Thoracic aorta (tissue), 2 donors: ENCODE data around the gene EFL1. TPM values are rescaled to one million over a fixed set of nuclear protein-coding genes. Genes with fewer than 3 reads are reported as not detected.
"Not testable (repeated sequence)": the region's sequence is repeated elsewhere in the genome, so short reads cannot be mapped to it uniquely, and the experiment has no call there.

Experiments used
- ATAC-seq: fragments of 150-250 bp; one replicate; pipeline ENCODE4 v1.8.0; 2017; ENCODE audit warnings: low read depth; ENCODE audit not compliant: insufficient number of reproducible peaks, low FRiP score
- DNase-seq: peaks from one replicate; pipeline ENCODE4 v3.0.0-alpha.2; 2020; ENCODE audit warnings: low spot score
- H3K27ac ChIP-seq, 2 donors: fragments of 200-600 bp; sonication (generic); 1 replicate in 1 of 2; 2 replicates in 1 of 2; pipeline ENCODE4 v1.5.1; 2016; ENCODE audit warnings: mild to moderate bottlenecking in 2 of 2, moderate library complexity in 2 of 2
- H3K27me3 ChIP-seq: fragments of 200-600 bp; sonication (generic); replicated peaks from 2 replicates; pipeline ENCODE4 v1.6.0; 2016; ENCODE audit warnings: mild to moderate bottlenecking; ENCODE audit not compliant: insufficient read depth
- H3K36me3 ChIP-seq: fragments of 200-600 bp; sonication (generic); one replicate; pipeline ENCODE4 v1.5.1; 2016
- H3K4me1 ChIP-seq, 2 donors: fragments of 200-600 bp; sonication (generic); 1 replicate in 1 of 2; 2 replicates in 1 of 2; pipeline versions ENCODE4 v1.5.1 to v1.6.0; 2016; ENCODE audit warnings: low read depth in 2 of 2, mild to moderate bottlenecking in 1 of 2; ENCODE audit not compliant: control insufficient read depth in 1 of 2
- H3K4me3 ChIP-seq: fragments of 200-600 bp; sonication (generic); 2 replicates; pipeline ENCODE4 v1.5.1; 2016; ENCODE audit warnings: mild to moderate bottlenecking
- H3K9me3 ChIP-seq: fragments of 200-600 bp; sonication (generic); 2 replicates; pipeline ENCODE4 v1.5.1; 2016
- total RNA-seq, 2 donors: library from RNA; depleted of rRNA; stranded (reverse); fragments of >200 nt; gene quantifications; one replicate each; pipeline versions ENCODE4 v1.1.0 to v1.2.3, GENCODE V29; 2016
- TF ChIP-seq, protein P1 (sequence below): fragments of 200-600 bp; sonication (generic); IDR thresholded peaks from one replicate; pipeline ENCODE4 v1.5.1; 2019; ENCODE audit warnings: antibody characterized with exemption

EFL1 gene
- total RNA-seq, 2 donors from 2014 or later, result 9.2 to 20.2 TPM

DNA sequence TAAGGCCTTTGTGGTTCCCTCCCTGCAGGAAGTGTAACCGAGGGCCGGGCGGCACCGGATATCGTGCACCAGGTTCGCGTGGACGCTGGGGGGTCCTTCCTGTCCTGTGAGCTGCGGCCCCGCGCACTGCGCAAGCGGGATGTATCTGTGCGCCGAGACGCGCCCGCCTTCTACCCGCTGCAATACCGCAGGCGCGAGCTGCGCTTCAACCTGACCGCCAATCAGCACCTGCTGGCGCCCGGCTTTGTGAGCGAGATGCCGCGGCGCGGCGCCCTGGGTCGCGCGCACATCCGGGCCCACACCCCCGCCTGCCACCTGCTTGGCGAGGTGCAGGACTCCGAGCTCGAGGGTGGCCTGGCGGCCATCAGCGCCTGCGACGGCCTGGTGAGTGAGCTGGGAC is 36.0 kb upstream of the EFL1 start:
- H3K9me3 ChIP-seq, result no peaks in the 10 kb centered on the region
- H3K27ac ChIP-seq, result no peak overlapping the region
- no peaks in the 10 kb centered on the region for H3K27me3 ChIP-seq
- TF ChIP-seq, protein P1, sequence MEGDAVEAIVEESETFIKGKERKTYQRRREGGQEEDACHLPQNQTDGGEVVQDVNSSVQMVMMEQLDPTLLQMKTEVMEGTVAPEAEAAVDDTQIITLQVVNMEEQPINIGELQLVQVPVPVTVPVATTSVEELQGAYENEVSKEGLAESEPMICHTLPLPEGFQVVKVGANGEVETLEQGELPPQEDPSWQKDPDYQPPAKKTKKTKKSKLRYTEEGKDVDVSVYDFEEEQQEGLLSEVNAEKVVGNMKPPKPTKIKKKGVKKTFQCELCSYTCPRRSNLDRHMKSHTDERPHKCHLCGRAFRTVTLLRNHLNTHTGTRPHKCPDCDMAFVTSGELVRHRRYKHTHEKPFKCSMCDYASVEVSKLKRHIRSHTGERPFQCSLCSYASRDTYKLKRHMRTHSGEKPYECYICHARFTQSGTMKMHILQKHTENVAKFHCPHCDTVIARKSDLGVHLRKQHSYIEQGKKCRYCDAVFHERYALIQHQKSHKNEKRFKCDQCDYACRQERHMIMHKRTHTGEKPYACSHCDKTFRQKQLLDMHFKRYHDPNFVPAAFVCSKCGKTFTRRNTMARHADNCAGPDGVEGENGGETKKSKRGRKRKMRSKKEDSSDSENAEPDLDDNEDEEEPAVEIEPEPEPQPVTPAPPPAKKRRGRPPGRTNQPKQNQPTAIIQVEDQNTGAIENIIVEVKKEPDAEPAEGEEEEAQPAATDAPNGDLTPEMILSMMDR, result no peak
- no peak overlapping the region for H3K4me3 ChIP-seq
- DNase-seq, result no peak
- no peaks in the 10 kb centered on the region for H3K36me3 ChIP-seq
- H3K4me1 ChIP-seq, result no peaks in the 10 kb centered on the region
- no peak for ATAC-seq

DNA sequence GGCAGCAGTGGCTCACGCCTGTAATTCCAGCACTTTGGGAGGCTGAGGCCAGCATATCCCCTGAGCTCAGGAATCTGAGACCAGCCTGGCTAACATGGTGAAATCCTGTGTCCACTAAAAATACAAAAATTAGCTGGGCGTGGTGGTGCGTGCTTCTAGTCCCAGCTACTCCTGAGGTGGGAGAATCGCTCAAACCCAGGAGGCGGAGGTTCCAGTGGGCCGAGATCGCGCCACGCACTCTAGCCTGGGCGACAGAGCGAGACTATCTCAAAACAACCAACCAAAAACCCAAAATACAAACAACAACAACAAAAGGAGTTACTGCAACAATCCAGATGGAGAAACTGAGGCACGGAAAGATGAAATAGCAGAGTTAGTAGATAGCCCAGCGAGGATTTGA is 35.5 kb upstream of the EFL1 start:
- H3K27me3 ChIP-seq, result no peaks in the 10 kb centered on the region
- ATAC-seq (no peak), DNase-seq (no peak)
- no peaks in the 10 kb centered on the region for H3K36me3 ChIP-seq
- no peak overlapping the region for H3K27ac ChIP-seq
- H3K4me3 ChIP-seq, result no peak overlapping the region
- TF ChIP-seq, protein P1, result no peak
- H3K4me1 ChIP-seq, result no peaks in the 10 kb centered on the region
- no peaks in the 10 kb centered on the region for H3K9me3 ChIP-seq

DNA sequence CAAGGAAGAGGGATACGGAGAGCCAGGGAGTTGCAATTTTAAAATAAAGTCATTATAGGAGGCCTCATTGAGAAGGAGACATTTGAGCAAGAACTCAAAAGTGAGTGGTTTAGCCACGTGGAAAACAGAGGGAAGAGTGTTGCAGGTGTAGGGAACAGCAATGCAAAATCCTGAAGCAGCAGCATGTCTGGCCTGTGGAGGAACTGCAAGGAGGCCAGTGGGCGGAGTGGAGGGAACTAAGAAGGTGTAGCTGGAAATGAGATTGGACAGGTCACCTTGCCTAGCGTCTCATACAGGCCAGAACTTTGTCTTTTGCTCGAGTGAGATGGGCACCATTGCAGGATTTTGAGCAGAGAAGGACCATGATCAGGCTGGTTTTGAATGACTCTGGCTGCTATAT is 35.0 kb upstream of the EFL1 start:
- H3K27ac ChIP-seq, result no peak overlapping the region
- TF ChIP-seq, protein P1, result no peak
- ATAC-seq (no peak), DNase-seq (no peak)
- H3K4me3 ChIP-seq, result no peak overlapping the region
- no peaks in the 10 kb centered on the region for H3K27me3 ChIP-seq
- H3K4me1 ChIP-seq, result no peaks in the 10 kb centered on the region
- H3K36me3 ChIP-seq, result no peaks in the 10 kb centered on the region
- H3K9me3 ChIP-seq, result no peaks in the 10 kb centered on the region

DNA sequence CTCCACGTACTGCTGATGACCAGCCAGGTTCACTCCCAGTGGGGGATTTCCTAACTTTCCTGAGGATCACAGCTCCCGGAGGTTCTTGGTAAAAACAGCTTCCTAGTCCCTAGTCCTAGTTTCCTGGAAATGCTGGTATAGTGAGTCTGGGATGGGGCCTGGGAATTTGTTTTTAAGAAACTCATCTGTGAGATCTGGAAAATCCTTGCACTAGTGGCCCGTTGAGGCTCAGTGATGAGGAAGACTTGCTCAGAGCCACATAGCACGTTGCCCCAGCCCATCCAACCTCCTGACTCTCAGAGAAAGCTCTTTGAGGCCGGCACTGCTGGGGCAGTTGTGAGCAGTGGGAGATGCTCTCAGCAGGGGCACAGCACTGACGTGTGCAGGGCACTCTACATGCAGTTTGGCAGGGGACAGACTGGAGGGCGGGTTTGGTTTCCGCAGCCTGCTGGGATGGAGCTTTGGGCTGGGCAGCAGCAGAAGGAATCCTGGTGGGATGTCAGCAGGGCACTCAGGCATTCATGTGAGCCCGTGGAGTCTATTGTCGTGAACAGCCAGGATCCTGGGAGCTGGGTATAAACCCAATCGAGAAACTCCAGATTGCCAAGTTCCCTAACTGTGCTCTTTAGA is 31.6 kb upstream of the EFL1 start:
- no peak for ATAC-seq
- no peaks in the 10 kb centered on the region for H3K9me3 ChIP-seq
- H3K4me3 ChIP-seq, result no peak overlapping the region
- no peaks in the 10 kb centered on the region for H3K27me3 ChIP-seq
- TF ChIP-seq, protein P1, result no peak
- no peaks in the 10 kb centered on the region for H3K36me3 ChIP-seq
- no peak for DNase-seq
- no peaks in the 10 kb centered on the region for H3K4me1 ChIP-seq
- H3K27ac ChIP-seq, result no peak overlapping the region

DNA sequence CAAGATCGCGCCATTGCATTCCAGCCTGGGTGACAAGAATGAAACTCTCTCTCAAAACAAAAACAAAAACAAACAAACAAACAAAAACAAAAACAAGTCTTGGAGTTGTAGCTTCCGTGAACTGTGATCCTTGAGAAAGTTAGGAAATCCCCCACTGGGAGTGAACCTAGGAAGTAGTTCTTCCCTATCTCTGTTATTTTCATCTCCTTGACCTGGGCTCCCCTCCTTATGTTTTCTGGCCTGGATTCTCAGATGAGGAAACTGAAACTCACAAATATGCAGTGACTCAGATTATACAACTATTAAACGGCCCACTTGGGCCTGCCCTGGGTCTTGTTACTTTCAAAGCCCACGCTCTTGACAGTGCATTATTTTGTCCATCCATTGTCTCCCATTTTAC is 29.7 kb upstream of the EFL1 start:
- H3K27me3 ChIP-seq, result no peaks in the 10 kb centered on the region

DNA sequence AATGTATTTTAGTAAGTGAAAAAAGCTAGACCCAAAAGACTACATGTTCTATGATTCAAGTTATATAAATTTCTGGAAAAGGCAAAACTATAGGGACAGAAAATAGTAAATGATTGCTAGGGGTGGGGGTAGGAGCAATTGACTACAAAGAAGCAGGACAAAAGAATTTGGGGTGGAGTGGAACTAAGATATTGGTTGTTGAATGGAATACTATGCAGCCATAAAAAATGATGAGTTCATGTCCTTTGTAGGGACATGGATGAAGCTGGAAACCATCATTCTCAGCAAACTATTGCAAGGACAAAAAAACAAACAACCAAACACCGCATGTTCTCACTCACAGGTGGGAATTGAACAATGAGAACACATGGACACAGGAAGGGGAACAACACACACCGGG is 25.7 kb upstream of the EFL1 start:
- not testable (repeated sequence) for ATAC-seq, H3K9me3 ChIP-seq, DNase-seq, H3K4me3 ChIP-seq, H3K36me3 ChIP-seq, H3K4me1 ChIP-seq, H3K27me3 ChIP-seq, H3K27ac ChIP-seq

More for the DNA sequence above, 29.7 kb upstream of the EFL1 start:
- Histone ChIP-seq H3K36me3 (no peaks in the 10 kb centered on the region), H3K27ac (no peak overlapping the region), H3K4me1 (no peaks in the 10 kb centered on the region), H3K9me3 (no peaks in the 10 kb centered on the region), H3K4me3 (no peak overlapping the region)
- TF ChIP-seq, protein P1, result no peak
- DNase-seq (no peak), ATAC-seq (no peak)

DNA sequence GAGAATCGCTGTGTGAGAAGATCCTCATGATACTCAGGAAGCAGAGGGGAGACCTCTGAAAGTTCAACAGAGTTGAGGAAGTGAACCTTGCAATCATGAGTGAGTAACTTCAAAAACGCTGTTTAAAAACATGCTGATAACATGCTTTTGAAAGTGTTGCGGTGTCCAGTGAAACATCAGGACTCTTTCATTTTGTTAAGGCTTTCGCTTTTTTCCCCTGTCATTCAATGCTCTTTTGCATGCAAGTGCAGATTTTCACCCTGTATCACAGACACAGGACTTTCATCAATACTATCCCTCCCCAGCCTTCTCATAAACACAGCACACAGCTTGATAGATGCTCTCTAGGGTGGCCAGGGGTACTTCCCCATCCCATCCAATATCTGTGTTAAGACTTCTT is 23.9 kb upstream of the EFL1 start:
- not testable (repeated sequence) for H3K27ac ChIP-seq, DNase-seq, H3K9me3 ChIP-seq, H3K4me1 ChIP-seq, H3K36me3 ChIP-seq, ATAC-seq, H3K27me3 ChIP-seq, H3K4me3 ChIP-seq

DNA sequence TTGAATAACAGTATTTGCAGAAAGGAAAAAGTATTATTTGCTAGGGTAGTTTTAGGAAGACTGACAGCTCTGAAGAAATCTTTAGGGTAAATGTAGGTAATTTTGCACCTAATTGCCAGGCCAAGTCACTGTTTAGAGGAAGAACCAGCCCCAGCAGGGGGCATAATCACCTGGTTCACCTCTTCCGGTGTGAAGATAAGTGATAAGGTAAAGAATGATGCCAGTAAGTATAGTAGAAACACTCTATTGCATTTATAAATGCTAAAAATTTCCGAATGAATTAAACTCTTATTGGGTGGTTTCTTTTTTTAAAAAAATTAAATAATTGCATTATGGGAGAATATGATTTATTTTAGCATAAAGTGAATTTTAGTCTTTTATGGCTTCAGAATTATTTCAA is 21.8 kb upstream of the EFL1 start:
- not testable (repeated sequence) for H3K36me3 ChIP-seq, H3K4me3 ChIP-seq, ATAC-seq, H3K4me1 ChIP-seq, H3K27ac ChIP-seq, H3K9me3 ChIP-seq, H3K27me3 ChIP-seq, DNase-seq
